Breast epithelium (tissue), 4 donors: Measurements from ENCODE around the gene ARHGEF19. TPM values are rescaled to one million over a fixed set of nuclear protein-coding genes. Genes with fewer than 3 reads are reported as not detected.
"Not testable (repeated sequence)": the region's sequence is repeated elsewhere in the genome, so short reads cannot be mapped to it uniquely, and the experiment has no call there.

ENCODE experiments used
- DNase-seq, 2 donors: peaks; one replicate each; pipeline ENCODE4 v3.0.0-alpha.2; 2019; ENCODE audit warnings: low spot score in 2 of 2
- H3K27ac ChIP-seq, 2 donors: fragments of 200-600 bp; sonication (generic) in 1 of 2; one replicate each; pipeline ENCODE4 v1.5.1; 2016 to 2019; ENCODE audit warnings: mild to moderate bottlenecking in 1 of 2
- H3K27me3 ChIP-seq, 2 donors: fragments of 200-600 bp; sonication (generic) in 1 of 2; one replicate each; pipeline versions ENCODE4 v1.5.1 to v1.6.0; 2017 to 2019; ENCODE audit warnings: control low read depth in 1 of 2, mild to moderate bottlenecking in 1 of 2
- H3K36me3 ChIP-seq: fragments of 200-600 bp; one replicate; pipeline ENCODE4 v1.5.1; 2019
- H3K4me1 ChIP-seq, 2 donors: fragments of 200-600 bp; sonication (generic); one replicate each; pipeline ENCODE4 v1.5.1; 2016 to 2019; ENCODE audit warnings: control low read depth in 1 of 2
- H3K4me3 ChIP-seq, 3 donors: fragments of 200-600 bp; sonication (generic); 1 replicate in 2 of 3; 2 replicates in 1 of 3; pipeline ENCODE4 v1.5.1; 2016 to 2019; ENCODE audit warnings: mild to moderate bottlenecking in 3 of 3, moderate library complexity in 2 of 3
- H3K9me3 ChIP-seq, 2 donors: fragments of 200-600 bp; sonication (generic) in 1 of 2; one replicate each; pipeline ENCODE4 v1.5.1; 2016 to 2019; ENCODE audit warnings: control low read depth in 1 of 2
- POLR2A ChIP-seq: fragments of 450-650 bp; IDR thresholded peaks from one replicate; pipeline ENCODE4 v1.6.1; 2016; ENCODE audit warnings: antibody characterized with exemption, mild to moderate bottlenecking, moderate library complexity
- POLR2AphosphoS5 ChIP-seq, 3 donors: sonication (generic); formaldehyde crosslinking; IDR thresholded peaks; one replicate each; pipeline ENCODE4 v1.6.1; 2017; ENCODE audit warnings: antibody characterized with exemption in 3 of 3
- intact Hi-C: fragments of 100-400 bp; cut with DNase I; formaldehyde crosslinking; loops from one replicate; pipeline ENCODE4 v1.15.1; 2023; ENCODE audit warnings: low total_unique reads
- total RNA-seq, 3 donors: library from RNA; depleted of rRNA; stranded (reverse); fragments of >200 nt; gene quantifications; one replicate each; pipeline ENCODE4 v1.1.0, GENCODE V29; 2016
- TF ChIP-seq, protein P1 (sequence below), 3 donors: fragments of 450-650 bp; IDR thresholded peaks; one replicate each; pipeline ENCODE4 v1.5.1; 2016 to 2017; ENCODE audit warnings: antibody characterized with exemption in 3 of 3, mild to moderate bottlenecking in 3 of 3, moderate library complexity in 3 of 3

Gene ARHGEF19
- total RNA-seq, 3 donors from 2014 or later, result 7.5 to 18.0 (median 12.9) TPM

DNA sequence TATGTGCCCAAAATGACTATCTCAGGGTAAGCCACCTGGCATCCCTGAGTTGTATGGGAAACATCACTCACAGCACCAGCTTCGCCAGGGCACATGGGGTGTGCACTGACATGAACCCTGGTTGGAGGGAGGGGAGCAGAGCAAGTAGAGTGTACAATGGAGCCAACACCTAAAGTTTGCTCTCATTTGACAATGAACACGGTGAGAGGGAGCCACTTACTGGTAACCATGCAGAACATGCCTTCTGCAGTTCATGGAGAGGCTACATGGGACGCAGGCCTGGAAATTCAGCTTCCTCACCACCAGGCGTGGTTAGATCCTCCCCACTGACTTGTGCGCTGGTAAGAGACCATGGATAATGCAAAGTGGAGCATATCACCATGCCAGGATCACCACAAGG is 34.5 kb upstream of the ARHGEF19 start:
- intact Hi-C loops, result no loop called here
- H3K4me3 ChIP-seq, result no peak overlapping the region
- TF ChIP-seq POLR2AphosphoS5 (IDR thresholded peaks at IDR 0.05), result no peak
- TF ChIP-seq, protein P1, sequence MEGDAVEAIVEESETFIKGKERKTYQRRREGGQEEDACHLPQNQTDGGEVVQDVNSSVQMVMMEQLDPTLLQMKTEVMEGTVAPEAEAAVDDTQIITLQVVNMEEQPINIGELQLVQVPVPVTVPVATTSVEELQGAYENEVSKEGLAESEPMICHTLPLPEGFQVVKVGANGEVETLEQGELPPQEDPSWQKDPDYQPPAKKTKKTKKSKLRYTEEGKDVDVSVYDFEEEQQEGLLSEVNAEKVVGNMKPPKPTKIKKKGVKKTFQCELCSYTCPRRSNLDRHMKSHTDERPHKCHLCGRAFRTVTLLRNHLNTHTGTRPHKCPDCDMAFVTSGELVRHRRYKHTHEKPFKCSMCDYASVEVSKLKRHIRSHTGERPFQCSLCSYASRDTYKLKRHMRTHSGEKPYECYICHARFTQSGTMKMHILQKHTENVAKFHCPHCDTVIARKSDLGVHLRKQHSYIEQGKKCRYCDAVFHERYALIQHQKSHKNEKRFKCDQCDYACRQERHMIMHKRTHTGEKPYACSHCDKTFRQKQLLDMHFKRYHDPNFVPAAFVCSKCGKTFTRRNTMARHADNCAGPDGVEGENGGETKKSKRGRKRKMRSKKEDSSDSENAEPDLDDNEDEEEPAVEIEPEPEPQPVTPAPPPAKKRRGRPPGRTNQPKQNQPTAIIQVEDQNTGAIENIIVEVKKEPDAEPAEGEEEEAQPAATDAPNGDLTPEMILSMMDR (IDR thresholded peaks at IDR 0.05), result no peak
- TF ChIP-seq POLR2A, result no peak
- H3K27ac ChIP-seq, result peak overlapping the region; percentile 33 to 83
- H3K27me3 ChIP-seq, result no peaks in the 10 kb centered on the region
- no peak for DNase-seq
- peaks cover 10 to 20% of the 10 kb centered on the region in 2 donors for H3K4me1 ChIP-seq
- H3K9me3 ChIP-seq, result no peaks in the 10 kb centered on the region
- H3K36me3 ChIP-seq, result peaks cover 4% of the 10 kb centered on the region

- DNase-seq, H3K9me3 ChIP-seq, H3K27ac ChIP-seq, H3K36me3 ChIP-seq, H3K27me3 ChIP-seq, H3K4me3 ChIP-seq, intact Hi-C loops: not testable (repeated sequence)
- peaks cover 10 to 20% of the 10 kb centered on the region in 2 donors for H3K4me1 ChIP-seq
Measured at GRCh38 chr1:16246239-16246638, 33.8 kb upstream of the ARHGEF19 start.

DNA sequence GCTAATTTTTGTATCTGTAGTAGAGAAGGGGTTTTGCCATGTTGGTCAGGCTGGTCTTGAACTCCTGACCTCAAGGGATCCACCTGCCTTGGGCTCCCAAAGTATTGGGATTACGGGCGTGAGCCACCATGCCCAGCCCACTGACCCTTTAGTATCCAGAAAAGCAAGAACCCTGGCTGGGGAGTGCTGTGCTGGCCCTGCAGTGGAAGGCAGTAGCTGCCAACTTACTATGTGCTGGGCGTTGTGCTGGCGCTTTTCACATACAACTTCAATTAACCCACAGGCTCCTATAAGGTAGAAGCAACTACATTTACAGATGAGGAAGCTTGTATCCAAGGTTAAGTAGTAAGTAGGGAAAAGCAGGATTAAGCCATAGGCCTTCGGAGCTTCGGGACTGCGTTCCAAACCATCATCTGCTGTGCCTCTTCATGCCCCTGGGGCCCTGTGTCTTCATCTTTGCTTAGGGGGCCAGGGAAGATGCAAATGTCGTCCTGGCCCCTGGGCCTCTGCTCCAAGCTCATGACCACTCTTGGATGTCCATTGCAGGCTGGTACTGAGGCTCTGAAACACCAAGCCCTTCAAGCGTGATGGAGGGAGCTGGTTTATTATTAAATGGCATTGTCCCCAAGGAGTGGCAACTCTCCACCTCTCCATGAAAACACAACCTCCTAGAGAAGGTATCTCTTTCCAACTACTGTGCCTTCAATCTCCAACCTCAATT is 33.2 kb upstream of the ARHGEF19 start:
- H3K36me3 ChIP-seq, result no peaks in the 10 kb centered on the region
- intact Hi-C loops, result no loop called here
- TF ChIP-seq POLR2A, result no peak
- no peak for TF ChIP-seq POLR2AphosphoS5 (IDR thresholded peaks at IDR 0.05)
- TF ChIP-seq, protein P1 (IDR thresholded peaks at IDR 0.05), result no peak
- H3K9me3 ChIP-seq, result no peaks in the 10 kb centered on the region
- H3K27me3 ChIP-seq, result no peaks in the 10 kb centered on the region
- H3K4me3 ChIP-seq, result no peak overlapping the region
- no peak overlapping the region for H3K27ac ChIP-seq
- DNase-seq, result no peak
- H3K4me1 ChIP-seq, result peaks cover 10 to 20% of the 10 kb centered on the region in 2 donors

- TF ChIP-seq POLR2A (no peak), POLR2AphosphoS5 (IDR thresholded peaks at IDR 0.05) (no peak)
- TF ChIP-seq, protein P1 (IDR thresholded peaks at IDR 0.05), result peak in 1 of 3 donors; percentile 1
- no peak overlapping the region for H3K4me3 ChIP-seq
Measured at GRCh38 chr1:16244650-16245285, 32.3 kb upstream of the ARHGEF19 start.

DNA sequence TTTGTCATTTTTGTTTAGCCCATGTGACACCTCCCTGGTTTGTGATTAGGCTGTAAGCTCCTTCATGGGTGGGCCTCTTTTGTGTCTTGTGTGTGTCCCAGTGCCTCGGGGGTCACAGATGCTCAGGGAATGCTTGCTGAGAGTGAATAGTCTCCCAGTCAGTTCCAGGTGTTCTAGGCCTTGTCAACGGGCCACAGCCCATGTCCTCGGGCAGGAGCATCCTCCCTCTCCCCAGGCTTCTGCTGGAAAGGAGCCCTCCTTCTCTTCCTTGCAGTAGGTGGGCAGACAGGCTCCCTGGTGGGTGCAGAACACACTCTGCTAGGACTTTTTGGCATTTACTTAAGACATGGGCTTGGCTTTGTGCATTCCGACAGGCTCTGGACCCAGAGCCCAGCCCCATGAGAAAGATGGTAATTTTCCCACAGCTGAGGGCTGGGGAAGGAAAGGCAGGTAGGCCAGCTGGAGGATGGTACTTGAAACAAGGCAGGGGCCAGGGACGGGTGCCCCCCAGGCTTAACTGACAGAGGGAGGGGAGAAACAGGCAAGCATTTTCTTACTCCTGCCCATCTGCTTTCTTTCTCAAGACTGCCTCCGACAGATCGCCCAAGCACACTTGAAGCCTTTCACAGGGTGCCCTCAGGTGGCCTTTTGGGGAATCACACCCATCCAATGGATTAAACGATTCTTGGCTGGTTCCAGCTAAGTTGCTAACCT is 31.6 kb upstream of the ARHGEF19 start:
- Histone ChIP-seq H3K4me1 (peaks cover 10 to 16% of the 10 kb centered on the region in 2 donors), H3K27me3 (no peaks in the 10 kb centered on the region), H3K36me3 (no peaks in the 10 kb centered on the region), H3K27ac (peak overlapping the region in 1 of 2 donors; percentile 50), H3K9me3 (no peaks in the 10 kb centered on the region), H3K4me3 (no peak overlapping the region)
- DNase-seq, result peak; percentile 70 to 84
- intact Hi-C loops, result no loop called here
- TF ChIP-seq POLR2AphosphoS5 (IDR thresholded peaks at IDR 0.05) (peak in 2 of 3 donors; percentile 41 to 50), POLR2A (no peak)
- TF ChIP-seq, protein P1 (IDR thresholded peaks at IDR 0.05), result peak; percentile 78 to 85 (median 81)

More at GRCh38 chr1:16244650-16245285, 32.3 kb upstream of the ARHGEF19 start:
- Histone ChIP-seq H3K36me3 (no peaks in the 10 kb centered on the region), H3K27me3 (no peaks in the 10 kb centered on the region), H3K27ac (no peak overlapping the region), H3K9me3 (no peaks in the 10 kb centered on the region), H3K4me1 (peaks cover 10 to 20% of the 10 kb centered on the region in 2 donors)
- intact Hi-C loops, result no loop called here
- DNase-seq, result no peak
